ENCODE data around the gene ITFG1. TPM values are rescaled to one million over a fixed set of nuclear protein-coding genes. Genes with fewer than 3 reads are reported as not detected.

ITFG1 gene
- total RNA-seq, 1 experiment from 2014 or later = 27.5 TPM

DNA sequence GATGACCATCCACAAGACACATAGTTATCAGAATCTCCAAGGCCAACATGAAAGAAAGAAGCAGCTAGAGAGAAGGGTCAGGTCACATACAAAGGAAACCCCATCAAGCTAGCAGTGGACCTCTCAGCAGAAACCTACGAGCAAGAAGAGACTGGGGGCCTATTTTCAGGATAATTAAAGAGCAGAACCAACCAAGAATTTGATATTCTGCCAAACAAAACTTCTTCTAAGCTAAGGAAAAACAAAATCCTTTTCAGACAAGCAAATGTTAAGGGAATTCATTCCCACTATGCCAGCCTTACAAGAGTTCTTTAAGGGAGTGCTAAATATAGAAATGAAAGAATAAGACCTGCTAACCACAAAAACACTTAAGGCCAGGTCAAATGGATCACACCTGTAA lies 47.8 kb downstream of the ITFG1 start:
- Histone ChIP-seq H3K36me3 (no peaks in the 10 kb centered on the region), H3K27me3 (no peaks in the 10 kb centered on the region), H3K4me3 (no peak overlapping the region), H3K9me3 (replicated peaks) (no peaks in the 10 kb centered on the region), H3K4me1 (no peaks in the 10 kb centered on the region), H3K27ac (no peak overlapping the region)
- DNase-seq = no peak

DNA sequence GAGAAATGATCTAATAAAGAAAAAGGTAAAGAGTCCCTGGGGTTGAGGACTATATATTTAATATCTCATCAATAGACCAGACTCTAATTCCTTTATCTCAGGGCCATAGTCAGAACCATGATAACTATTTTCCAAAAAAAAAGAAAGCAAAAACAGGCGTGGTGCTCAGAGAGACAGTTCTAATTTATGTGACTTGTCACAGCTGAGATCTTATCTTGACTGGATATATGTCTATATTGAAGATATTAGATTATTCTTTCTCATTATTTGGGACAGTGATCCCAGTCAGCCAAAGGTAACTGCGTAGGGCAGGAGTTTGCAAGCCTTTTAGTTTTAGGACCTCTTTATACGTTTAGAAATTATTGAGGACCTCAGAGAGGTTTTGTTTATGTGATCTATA lies 52.4 kb downstream of the ITFG1 start:
- H3K4me1 ChIP-seq = no peaks in the 10 kb centered on the region
- H3K36me3 ChIP-seq = peaks cover 3% of the 10 kb centered on the region; the same call in 1 of the 2 replicates
- no peak overlapping the region for H3K27ac ChIP-seq
- no peak overlapping the region for H3K4me3 ChIP-seq
- DNase-seq = no peak
- no peaks in the 10 kb centered on the region for H3K27me3 ChIP-seq
- no peaks in the 10 kb centered on the region for H3K9me3 ChIP-seq (replicated peaks)

DNA sequence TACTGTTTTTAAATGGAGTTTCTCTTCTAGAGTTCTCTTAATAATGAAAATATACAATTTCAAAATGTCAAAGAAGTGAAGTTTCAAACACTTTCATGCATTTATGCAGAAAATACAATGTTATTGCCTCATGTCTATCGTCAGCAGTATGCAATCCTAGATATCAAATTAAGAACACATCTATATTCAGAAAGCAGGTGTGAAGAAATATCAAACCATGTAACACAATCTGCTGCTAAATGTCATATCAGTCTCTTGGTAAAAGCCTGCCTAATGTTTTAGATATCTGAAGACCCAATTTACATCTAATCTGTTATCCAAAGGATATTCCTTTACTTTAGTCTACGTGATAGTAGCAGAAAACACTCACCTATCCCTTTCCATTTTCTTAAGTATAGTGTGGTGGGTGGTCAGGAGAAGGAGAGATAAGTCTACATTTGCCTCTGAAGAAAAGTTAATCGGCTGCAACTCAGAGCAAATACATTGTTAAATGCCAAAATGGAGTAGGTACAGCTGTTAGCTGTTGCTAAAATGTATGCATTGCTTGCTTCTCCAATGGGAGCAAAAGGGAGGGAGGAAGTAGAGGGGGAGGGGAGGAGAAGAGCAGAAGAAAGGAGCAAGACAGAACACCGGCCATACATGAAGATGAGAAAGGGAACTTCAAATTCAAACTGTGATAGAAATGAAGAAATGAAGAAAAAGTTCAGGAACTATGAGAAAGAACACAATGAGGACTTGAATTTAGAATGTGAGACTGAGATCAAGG lies 64.9 kb downstream of the ITFG1 start:
- H3K9me3 ChIP-seq (replicated peaks) = no peaks in the 10 kb centered on the region
- DNase-seq = no peak
- H3K4me3 ChIP-seq = no peak overlapping the region
- H3K27me3 ChIP-seq = no peaks in the 10 kb centered on the region
- H3K27ac ChIP-seq = no peak overlapping the region
- no peaks in the 10 kb centered on the region for H3K36me3 ChIP-seq
- H3K4me1 ChIP-seq = peaks cover 13% of the 10 kb centered on the region

DNA sequence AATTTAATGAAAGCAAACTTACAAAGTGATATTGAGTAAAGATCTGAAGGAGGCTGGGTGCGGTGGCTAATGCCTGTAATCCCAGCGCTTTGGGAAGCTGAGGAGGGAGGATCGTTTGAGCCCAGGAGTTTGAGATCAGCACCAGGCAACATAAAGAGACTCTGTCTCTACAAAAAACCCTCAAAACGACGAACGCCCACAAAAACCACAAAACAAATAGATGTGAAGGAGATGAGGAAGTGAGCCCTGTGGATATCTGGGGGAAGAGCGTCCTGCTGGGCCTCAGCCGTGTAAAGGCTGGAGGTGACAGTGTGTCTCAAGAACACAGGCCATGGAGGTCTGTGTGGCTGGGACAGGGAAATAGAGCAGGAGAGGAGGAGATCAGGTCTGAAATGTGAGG lies 68.8 kb downstream of the ITFG1 start:
- Histone ChIP-seq H3K4me3 (no peak overlapping the region), H3K4me1 (peaks cover 13% of the 10 kb centered on the region), H3K9me3 (replicated peaks) (no peaks in the 10 kb centered on the region), H3K27ac (no peak overlapping the region), H3K36me3 (no peaks in the 10 kb centered on the region), H3K27me3 (no peaks in the 10 kb centered on the region)
- DNase-seq = peak; percentile 62 to 83

DNA sequence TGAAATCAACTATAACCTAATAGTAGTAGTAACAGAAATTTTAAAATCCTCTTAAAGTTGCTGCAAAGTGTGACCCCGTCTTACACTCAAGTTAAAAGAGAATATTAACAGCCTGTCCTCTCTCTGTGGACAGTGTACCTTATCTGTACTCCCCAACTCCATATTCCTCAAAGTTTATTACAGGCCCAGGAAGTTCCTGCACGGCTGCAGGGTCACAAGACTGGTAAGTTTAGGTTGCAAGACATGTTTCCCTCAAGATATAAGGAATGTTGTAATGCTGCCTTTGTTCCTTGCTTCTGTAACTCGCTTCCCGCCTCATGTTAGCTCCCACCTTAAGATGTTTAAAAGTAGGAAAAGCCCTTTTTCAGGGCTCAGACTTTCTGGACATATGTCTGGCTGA lies 72.2 kb downstream of the ITFG1 start:
- no peak overlapping the region for H3K4me3 ChIP-seq
- H3K27ac ChIP-seq = no peak overlapping the region
- no peaks in the 10 kb centered on the region for H3K9me3 ChIP-seq (replicated peaks)
- no peaks in the 10 kb centered on the region for H3K36me3 ChIP-seq
- DNase-seq = no peak
- H3K4me1 ChIP-seq = peaks cover 13% of the 10 kb centered on the region
- H3K27me3 ChIP-seq = no peaks in the 10 kb centered on the region

DNA sequence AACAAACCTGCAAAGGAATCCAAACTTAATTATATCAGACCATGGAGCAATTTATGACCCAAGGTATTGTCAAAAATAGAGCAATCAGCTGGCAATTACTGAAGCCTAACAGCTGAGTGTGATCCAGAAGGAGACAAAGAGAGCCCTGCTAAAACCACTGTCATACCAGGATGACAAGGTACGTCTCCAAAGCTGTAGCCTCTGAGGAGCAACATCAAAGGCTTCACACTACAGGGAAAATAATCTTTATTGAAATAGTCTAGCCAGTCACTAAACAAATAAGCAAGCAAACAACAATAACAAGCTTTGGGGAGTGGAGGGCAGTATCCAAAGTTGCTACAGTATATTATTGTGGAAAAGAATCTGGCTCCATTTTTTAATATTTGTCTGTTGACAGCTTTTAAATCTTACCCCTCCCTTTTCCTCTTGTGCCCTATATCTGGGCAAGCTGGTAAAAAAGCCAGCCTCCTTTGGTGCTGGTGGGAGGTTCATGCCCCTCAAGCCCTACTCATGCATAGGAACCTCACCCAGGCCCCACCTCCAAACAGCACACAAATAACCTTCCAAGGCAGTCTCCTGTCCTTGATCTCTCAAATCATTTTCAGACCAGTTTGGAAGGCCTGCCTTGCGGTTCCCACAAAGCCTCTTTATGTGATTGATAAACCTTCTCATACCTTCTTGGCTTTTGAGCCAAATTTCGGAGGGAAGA lies 73.7 kb downstream of the ITFG1 start:
- DNase-seq = no peak
- no peaks in the 10 kb centered on the region for H3K27me3 ChIP-seq
- H3K4me3 ChIP-seq = no peak overlapping the region
- H3K4me1 ChIP-seq = peaks cover 8% of the 10 kb centered on the region
- H3K9me3 ChIP-seq (replicated peaks) = no peaks in the 10 kb centered on the region
- H3K36me3 ChIP-seq = no peaks in the 10 kb centered on the region
- no peak overlapping the region for H3K27ac ChIP-seq

DNA sequence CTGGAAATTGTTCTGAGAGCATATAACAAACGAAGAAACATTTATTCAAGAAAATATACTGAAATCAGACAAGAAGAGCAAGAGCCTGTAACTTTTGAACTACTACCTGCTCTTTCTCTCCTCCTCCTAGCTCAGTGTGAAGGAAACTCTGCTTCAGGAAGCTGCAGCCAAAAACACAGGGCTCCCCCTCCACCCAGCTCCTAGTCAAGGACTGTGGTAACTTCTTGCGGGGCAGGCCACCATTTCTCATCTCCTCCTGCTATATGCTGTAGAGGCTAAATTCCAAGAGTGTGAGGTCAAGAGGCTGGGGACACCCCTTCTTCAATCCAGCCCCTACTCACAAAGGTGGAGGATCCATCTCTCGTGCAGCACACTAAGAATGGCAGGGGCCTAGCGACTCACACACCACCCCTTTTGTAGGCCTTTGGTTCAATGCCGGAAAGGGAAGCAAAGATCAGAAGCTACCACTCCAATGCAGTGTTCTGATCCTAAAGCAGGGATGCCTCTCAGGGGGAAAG lies 74.6 kb downstream of the ITFG1 start:
- H3K27me3 ChIP-seq = no peaks in the 10 kb centered on the region
- no peaks in the 10 kb centered on the region for H3K4me1 ChIP-seq
- no peaks in the 10 kb centered on the region for H3K9me3 ChIP-seq (replicated peaks)
- no peaks in the 10 kb centered on the region for H3K36me3 ChIP-seq
- H3K4me3 ChIP-seq = no peak overlapping the region
- no peak for DNase-seq
- no peak overlapping the region for H3K27ac ChIP-seq

DNA sequence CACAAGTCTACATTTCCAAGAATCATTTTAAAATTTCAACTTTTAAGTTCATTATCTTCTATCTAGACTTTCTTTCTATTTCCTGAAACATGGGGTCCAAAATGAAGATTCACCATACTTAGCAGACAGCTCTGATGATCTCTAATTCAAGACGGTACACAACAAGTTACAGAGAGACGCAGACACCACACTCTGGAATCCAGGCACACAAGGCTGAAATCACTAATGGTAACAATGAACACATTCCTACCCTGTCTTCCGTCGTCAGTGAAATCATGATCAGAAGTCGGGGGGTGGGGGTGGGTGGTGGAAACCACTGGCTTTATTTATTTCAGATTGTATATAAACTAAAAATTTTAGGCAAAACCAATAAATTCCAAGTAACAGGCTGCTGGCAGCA lies 78.5 kb downstream of the ITFG1 start:
- Histone ChIP-seq H3K27me3 (no peaks in the 10 kb centered on the region), H3K4me1 (no peaks in the 10 kb centered on the region), H3K36me3 (no peaks in the 10 kb centered on the region), H3K9me3 (replicated peaks) (no peaks in the 10 kb centered on the region), H3K4me3 (no peak overlapping the region), H3K27ac (no peak overlapping the region)
- no peak for DNase-seq

DNA sequence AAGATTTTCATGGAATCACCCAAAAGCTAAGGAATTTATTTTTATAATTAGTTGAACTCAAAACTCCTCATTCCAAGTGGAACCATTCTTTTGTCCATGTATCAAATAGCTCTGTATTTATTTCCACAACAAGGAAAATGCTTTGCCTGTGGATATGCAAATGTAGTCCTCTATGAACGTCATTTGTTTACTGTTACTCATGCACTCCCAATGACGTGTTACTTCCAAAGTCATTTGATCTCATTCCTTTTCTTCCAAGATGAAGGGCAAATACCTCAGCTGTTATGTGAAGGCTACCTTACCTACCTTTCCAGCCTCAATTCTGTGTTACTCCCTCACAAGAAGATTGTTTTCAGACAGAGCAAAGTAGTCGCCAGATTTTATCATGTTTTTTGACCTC lies 83.7 kb downstream of the ITFG1 start:
- Histone ChIP-seq H3K27me3 (no peaks in the 10 kb centered on the region), H3K4me3 (no peak overlapping the region), H3K4me1 (0 out of 2 replicates have a peak, but pooled peaks cover 4% of the 10 kb centered on the region), H3K27ac (no peak overlapping the region), H3K36me3 (no peaks in the 10 kb centered on the region), H3K9me3 (replicated peaks) (no peaks in the 10 kb centered on the region)
- DNase-seq = no peak

DNA sequence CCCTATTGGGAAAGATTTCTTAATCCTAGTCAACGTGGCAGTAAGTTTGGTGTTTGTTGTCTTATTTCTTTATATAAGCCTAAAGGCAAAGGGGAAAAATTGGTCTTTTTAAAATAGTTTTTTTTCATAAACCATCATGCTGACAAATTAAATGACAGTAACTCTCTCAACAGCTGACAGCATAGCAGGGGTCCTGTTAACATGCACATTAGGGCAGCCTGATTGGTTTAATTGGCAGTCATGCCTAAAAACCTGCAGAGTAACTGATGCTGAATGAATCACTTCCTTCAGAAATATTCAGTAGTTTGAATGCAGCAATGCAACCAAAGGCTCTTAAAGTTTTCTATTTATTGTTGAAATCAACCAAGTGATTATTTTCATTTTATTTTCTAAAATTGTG lies 85.4 kb downstream of the ITFG1 start:
- Histone ChIP-seq H3K36me3 (no peaks in the 10 kb centered on the region; the same call in 1 of the 2 replicates), H3K27me3 (no peaks in the 10 kb centered on the region), H3K27ac (no peak overlapping the region), H3K4me3 (no peak overlapping the region), H3K9me3 (replicated peaks) (no peaks in the 10 kb centered on the region), H3K4me1 (0 out of 2 replicates have a peak, but pooled peaks cover 4% of the 10 kb centered on the region)
- DNase-seq = no peak

DNA sequence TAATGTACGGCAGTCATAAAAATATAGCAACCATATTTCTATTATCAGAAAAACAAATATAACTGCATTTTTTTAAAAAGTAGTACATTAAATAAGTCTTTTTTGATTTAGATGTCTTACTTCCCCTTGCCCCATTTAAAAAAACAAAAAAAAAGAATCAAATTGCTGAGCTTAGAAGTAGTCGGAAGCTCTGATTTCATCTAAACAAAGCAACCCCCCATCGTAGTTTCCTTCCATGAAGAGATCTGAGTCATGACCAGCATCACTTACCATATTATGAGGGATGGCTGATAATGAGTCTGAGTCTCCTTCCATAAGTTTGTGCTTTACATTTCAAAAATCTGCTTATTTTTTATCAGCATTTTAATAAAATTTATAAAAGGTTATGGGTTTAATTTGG lies 86.2 kb downstream of the ITFG1 start:
- Histone ChIP-seq H3K27me3 (no peaks in the 10 kb centered on the region), H3K4me3 (no peak overlapping the region), H3K4me1 (0 out of 2 replicates have a peak, but pooled peaks cover 4% of the 10 kb centered on the region), H3K27ac (no peak overlapping the region), H3K36me3 (no peaks in the 10 kb centered on the region; the same call in 1 of the 2 replicates), H3K9me3 (replicated peaks) (no peaks in the 10 kb centered on the region)
- no peak for DNase-seq

DNA sequence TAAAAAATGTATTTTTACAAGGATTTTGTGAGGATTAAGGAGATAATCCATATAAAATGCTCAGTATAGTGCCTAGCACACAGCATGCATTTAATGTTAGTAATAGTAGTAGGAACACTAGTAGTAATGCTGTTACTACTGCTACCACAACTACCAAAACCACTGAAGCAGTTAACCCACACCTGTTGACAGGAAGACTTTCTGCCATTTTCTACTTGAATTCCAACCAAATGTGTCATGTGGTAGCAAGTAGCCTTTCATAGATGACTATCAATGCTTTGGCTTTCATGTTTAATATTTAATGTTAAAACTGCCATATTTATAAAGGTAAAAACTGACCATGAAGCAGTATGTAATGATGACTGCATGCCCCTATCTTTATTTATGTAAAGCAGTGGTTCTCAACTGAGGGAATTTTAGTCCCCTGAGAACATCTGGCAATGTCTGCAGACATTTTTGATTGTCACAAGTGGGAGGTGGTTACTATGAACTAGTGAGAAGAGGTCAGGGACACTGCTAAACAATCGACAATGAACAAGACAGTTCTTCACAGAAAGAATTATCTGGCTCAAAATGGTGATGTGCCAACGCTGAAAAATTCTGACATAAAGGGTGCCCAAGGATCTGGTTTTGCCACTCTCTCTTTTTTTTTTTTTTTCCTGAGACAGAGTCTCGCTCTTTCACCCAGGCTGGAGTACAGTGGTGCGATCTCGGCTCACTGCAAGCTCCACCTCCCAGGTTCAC lies 89.4 kb downstream of the ITFG1 start:
- H3K4me3 ChIP-seq = no peak overlapping the region
- H3K4me1 ChIP-seq = 0 out of 2 replicates have a peak, but pooled peaks cover 4% of the 10 kb centered on the region
- H3K27me3 ChIP-seq = no peaks in the 10 kb centered on the region
- no peaks in the 10 kb centered on the region; the same call in 1 of the 2 replicates for H3K36me3 ChIP-seq
- no peaks in the 10 kb centered on the region for H3K9me3 ChIP-seq (replicated peaks)
- no peak overlapping the region for H3K27ac ChIP-seq
- DNase-seq = no peak

DNA sequence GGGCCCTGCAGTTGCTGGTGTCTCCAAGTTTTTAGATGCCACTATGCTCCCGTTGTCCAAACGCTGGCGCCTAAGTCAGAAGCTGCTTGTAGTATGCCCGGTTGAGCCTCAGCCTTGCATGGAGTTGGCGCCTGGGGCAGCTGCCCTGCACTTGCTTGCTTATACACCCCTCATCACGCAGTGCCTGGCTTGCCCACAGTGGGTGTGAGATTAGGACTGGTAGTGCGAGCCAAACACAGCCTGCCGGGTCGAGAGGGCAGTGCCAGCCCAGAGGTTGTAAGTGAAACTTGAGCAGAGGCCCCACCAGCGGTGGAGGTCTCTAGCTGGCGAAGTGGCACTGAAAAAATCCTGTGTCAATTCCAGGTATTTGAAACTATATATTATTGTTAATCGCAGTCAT lies 90.3 kb downstream of the ITFG1 start:
- no peak overlapping the region for H3K4me3 ChIP-seq
- no peaks in the 10 kb centered on the region for H3K27me3 ChIP-seq
- DNase-seq = no peak
- H3K4me1 ChIP-seq = 0 out of 2 replicates have a peak, but pooled peaks cover 2% of the 10 kb centered on the region
- no peaks in the 10 kb centered on the region for H3K9me3 ChIP-seq (replicated peaks)
- H3K27ac ChIP-seq = no peak overlapping the region
- no peaks in the 10 kb centered on the region; the same call in 1 of the 2 replicates for H3K36me3 ChIP-seq

DNA sequence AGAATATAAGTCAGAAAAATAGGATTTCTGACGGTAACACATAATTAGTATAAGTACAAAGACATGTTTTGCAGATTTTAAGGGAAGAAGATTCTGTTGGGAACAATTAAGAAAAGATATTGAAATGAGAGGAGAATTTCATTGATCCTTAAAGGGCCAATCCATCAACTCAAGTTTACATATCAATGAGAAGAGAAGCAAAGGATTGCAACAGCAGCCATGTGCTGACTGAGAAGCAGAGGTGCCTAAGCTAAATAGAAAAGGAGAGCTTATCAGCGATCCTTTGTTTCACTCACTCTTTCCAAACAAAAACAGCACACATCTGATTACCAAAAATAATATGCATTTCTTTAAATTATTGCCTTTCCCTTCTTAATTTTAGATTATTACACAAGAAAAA lies 94.6 kb downstream of the ITFG1 start:
- no peaks in the 10 kb centered on the region for H3K27me3 ChIP-seq
- no peak overlapping the region for H3K4me3 ChIP-seq
- H3K36me3 ChIP-seq = no peaks in the 10 kb centered on the region
- H3K27ac ChIP-seq = no peak overlapping the region
- H3K4me1 ChIP-seq = no peaks in the 10 kb centered on the region
- no peak for DNase-seq
- no peaks in the 10 kb centered on the region for H3K9me3 ChIP-seq (replicated peaks)

DNA sequence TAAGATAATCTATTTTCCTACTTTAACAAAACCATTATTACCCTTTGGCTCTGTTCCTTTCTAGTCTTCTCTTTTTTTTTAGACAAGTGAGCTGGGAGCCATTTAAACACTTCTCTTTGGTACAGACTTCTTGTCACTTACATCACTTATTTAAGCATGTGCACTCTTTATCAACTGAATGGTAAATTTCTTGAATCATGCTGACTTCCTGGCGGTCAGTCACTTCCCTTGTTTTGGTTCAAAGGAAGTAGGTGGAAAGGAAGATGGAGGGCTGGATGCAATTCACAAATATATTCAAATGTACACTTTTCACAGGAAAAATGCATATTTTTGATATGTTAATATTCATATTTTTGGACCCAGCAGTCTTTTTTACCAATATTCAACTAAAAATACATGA lies 97.1 kb downstream of the ITFG1 start:
- DNase-seq = no peak
- Histone ChIP-seq H3K9me3 (replicated peaks) (no peaks in the 10 kb centered on the region), H3K27ac (no peak overlapping the region), H3K27me3 (no peaks in the 10 kb centered on the region), H3K4me3 (no peak overlapping the region), H3K4me1 (no peaks in the 10 kb centered on the region), H3K36me3 (no peaks in the 10 kb centered on the region)

Data from SJCRH30 (cell line).